K562 (cell line): ENCODE data around the gene ADGRL3. TPM values are rescaled to one million over a fixed set of nuclear protein-coding genes. Genes with fewer than 3 reads are reported as not detected.

ENCODE experiments used
- ATAC-seq: fragments of 200-7000 bp; cut with Tn5 transposase; 3 replicates; pipeline ENCODE4 v1.9.1; 2020; ENCODE audit warnings: moderate library complexity
- BruUV-seq: library from RNA; stranded (reverse); fragments of 400-500 nt; replicated peaks from 2 replicates; lab custom pipeline; 2021; lab: Mats Ljungman, UMichigan
- CTCF ChIA-PET: fragments of 300-600 bp; formaldehyde crosslinking; extraction: SDS; loops from one replicate; lab custom pipeline; 2021; ENCODE audit warnings: low intra/inter-chr PET ratio; lab: Yijun Ruan, JAX
- POLR2A ChIA-PET: fragments of 300-600, 350-650 bp; sonication (Branson Sonifier 250); formaldehyde crosslinking; extraction: SDS; loops from one replicate; lab custom pipeline; 2021; ENCODE audit warnings: antibody characterized with exemption, inconsistent platforms; lab: Yijun Ruan, JAX
- DNase-seq, 4 experiments: peaks; one replicate each; pipeline versions ENCODE4 v3.0.0 to v3.0.0-alpha.2; 2011 to 2018; ENCODE audit warnings: low spot score in 3 of 4, mixed read lengths in 3 of 4; ENCODE audit errors: extremely low read depth in 1 of 4
- FAIRE-seq: peaks from 2 replicates; lab custom pipeline; 2011; peaks lifted over from hg19 to GRCh38; lab: Jason Lieb, UNC
- H2AFZ ChIP-seq: 2 replicates; pipeline ENCODE4 v1.6.0; 2011; ENCODE audit warnings: low read depth, low read length, control low read depth, inconsistent platforms
- H3K27ac ChIP-seq: fragments of 200-600 bp; 3 replicates; pipeline ENCODE4 v1.8.0; 2011; ENCODE audit warnings: low read depth, mild to moderate bottlenecking, control low read depth, inconsistent platforms, low read length, moderate library complexity, mixed read lengths; ENCODE audit errors: extremely low read depth
- H3K27me3 ChIP-seq, 2 experiments: fragments of 300-600 bp in 1 of 2; 2 replicates in 1 of 2; 3 replicates in 1 of 2; pipeline versions ENCODE4 v1.6.0 to v1.8.0; 2011; ENCODE audit warnings: inconsistent platforms in 2 of 2, low read length in 2 of 2, mild to moderate bottlenecking in 1 of 2, mixed read lengths in 1 of 2, moderate library complexity in 1 of 2; ENCODE audit not compliant: control insufficient read depth in 2 of 2, insufficient read depth in 2 of 2
- H3K36me3 ChIP-seq: fragments of 300-600 bp; 3 replicates; pipeline ENCODE4 v1.8.0; 2011; ENCODE audit warnings: mild to moderate bottlenecking, low read length, inconsistent platforms; ENCODE audit not compliant: control insufficient read depth, insufficient read depth
- H3K4me1 ChIP-seq, 2 experiments: fragments of 200-600 bp in 1 of 2; replicated peaks in 1 of 2; 2 replicates in 1 of 2; 3 replicates in 1 of 2; pipeline versions ENCODE4 v1.5.1 to v1.8.0; 2011; ENCODE audit warnings: inconsistent platforms in 2 of 2, low read length in 2 of 2, mild to moderate bottlenecking in 1 of 2, mixed read lengths in 1 of 2, moderate library complexity in 1 of 2; ENCODE audit not compliant: control insufficient read depth in 2 of 2, insufficient read depth in 2 of 2
- H3K4me2 ChIP-seq: 2 replicates; pipeline ENCODE4 v1.6.1; 2011; ENCODE audit warnings: low read length, control low read depth, inconsistent platforms, mixed read lengths; ENCODE audit not compliant: insufficient read depth
- H3K4me3 ChIP-seq: fragments of 200-600 bp; sonication (generic), shearing (Covaris generic); 2 replicates; pipeline ENCODE4 v1.5.1; 2016; ENCODE audit warnings: control low read depth, inconsistent platforms
- H3K79me2 ChIP-seq: fragments of 200-600 bp; 3 replicates; pipeline ENCODE4 v1.8.0; 2011; ENCODE audit warnings: low read length, inconsistent platforms; ENCODE audit not compliant: control insufficient read depth, insufficient read depth
- H3K9ac ChIP-seq, 2 experiments: 2 replicates each; pipeline versions ENCODE4 v1.6.0 to v1.6.1; 2011; ENCODE audit warnings: low read depth in 2 of 2, low read length in 2 of 2, control low read depth in 1 of 2, inconsistent platforms in 1 of 2, mild to moderate bottlenecking in 1 of 2, mixed read lengths in 1 of 2; ENCODE audit not compliant: insufficient read depth in 1 of 2
- H3K9me1 ChIP-seq: one replicate; pipeline ENCODE4 v1.6.0; 2011; ENCODE audit warnings: inconsistent platforms, mild to moderate bottlenecking, low read length, moderate library complexity; ENCODE audit not compliant: control insufficient read depth, insufficient read depth
- H3K9me3 ChIP-seq: replicated peaks from 2 replicates; pipeline ENCODE4 v1.5.1; 2011; ENCODE audit warnings: low read depth, low read length, inconsistent platforms; ENCODE audit not compliant: control insufficient read depth, insufficient read depth
- H4K20me1 ChIP-seq: replicated peaks from 2 replicates; pipeline ENCODE4 v1.6.1; 2011; ENCODE audit warnings: low read length, inconsistent platforms, mixed read lengths; ENCODE audit not compliant: control insufficient read depth, insufficient read depth
- BMI1 ChIP-seq: fragments of 150-350 bp; IDR thresholded peaks from 2 replicates; pipeline ENCODE4 v1.6.1; 2014; ENCODE audit warnings: low read length
- ELF4 ChIP-seq: fragments of 450-650 bp; formaldehyde crosslinking; IDR thresholded peaks from 2 replicates; pipeline ENCODE4 v1.4.0; 2022; ENCODE audit warnings: missing genetic modification characterization
- GATAD2A ChIP-seq: fragments of 450-650 bp; IDR thresholded peaks from 2 replicates; pipeline ENCODE4 v1.6.1; 2017
- HNRNPLL ChIP-seq: fragments of 200-400 bp; formaldehyde crosslinking; IDR thresholded peaks from 2 replicates; pipeline ENCODE4 v1.6.1; 2017; ENCODE audit warnings: low read length, low read depth, mild to moderate bottlenecking; ENCODE audit not compliant: poor library complexity, severe bottlenecking
- NR2F6 ChIP-seq: fragments of 450-650 bp; formaldehyde crosslinking; IDR thresholded peaks from 2 replicates; pipeline ENCODE4 v1.4.0; 2020; ENCODE audit warnings: mild to moderate bottlenecking
- SMAD3 ChIP-seq: fragments of 450-650 bp; formaldehyde crosslinking; conservative IDR thresholded peaks from 2 replicates; pipeline ENCODE4 v1.4.0; 2020; ENCODE audit warnings: mild to moderate bottlenecking
- SMARCA4 ChIP-seq: fragments of 450-650 bp; IDR thresholded peaks from 2 replicates; pipeline ENCODE4 v1.6.1; 2016
- TAF7 ChIP-seq: fragments of 450-650 bp; IDR thresholded peaks from 2 replicates; pipeline ENCODE4 v1.6.1; 2016; ENCODE audit warnings: missing genetic modification characterization, missing compliant biosample characterization
- TFE3 ChIP-seq: fragments of 450-650 bp; formaldehyde crosslinking; IDR thresholded peaks from 2 replicates; pipeline ENCODE4 v1.4.0; 2020; ENCODE audit warnings: mild to moderate bottlenecking, mixed read lengths
- ZMIZ1 ChIP-seq, 2 experiments: fragments of 150-350 bp in 1 of 2; IDR thresholded peaks; 2 replicates each; pipeline ENCODE4 v1.6.1; 2012 to 2016; ENCODE audit warnings: low read depth in 2 of 2, low read length in 2 of 2, mild to moderate bottlenecking in 1 of 2, moderate library complexity in 1 of 2
- ZNF197 ChIP-seq: fragments of 200-800 bp; sonication (Bioruptor generic); IDR thresholded peaks from 2 replicates; pipeline ENCODE4 v1.6.1; 2016; ENCODE audit warnings: low read depth, missing genetic modification characterization, missing compliant biosample characterization
- ZNF280B ChIP-seq: fragments of 250-450 bp; sonication (Bioruptor Pico); IDR thresholded peaks from 2 replicates; pipeline ENCODE4 v1.5.1; 2021; ENCODE audit warnings: mild to moderate bottlenecking
- ZNF561 ChIP-seq: fragments of 450-650 bp; formaldehyde crosslinking; conservative IDR thresholded peaks from 2 replicates; pipeline ENCODE4 v1.4.0; 2020; ENCODE audit warnings: mild to moderate bottlenecking, moderate library complexity
- ZNF77 ChIP-seq: fragments of 250-450 bp; sonication (Bioruptor Pico); IDR thresholded peaks from 2 replicates; pipeline ENCODE4 v1.5.0; 2020
- ZNF785 ChIP-seq: fragments of 250-450 bp; sonication (Bioruptor Pico); IDR thresholded peaks from 2 replicates; pipeline ENCODE4 v1.4.0; 2020; ENCODE audit warnings: mild to moderate bottlenecking
- in situ Hi-C: fragments of 300-500 bp; cut with MboI; formaldehyde crosslinking; loops from 4 replicates; pipeline ENCODE4 v1.15.0; 2018; ENCODE audit warnings: inconsistent platforms, mixed read lengths
- intact Hi-C: fragments of 100-400 bp; cut with micrococcal nuclease; formaldehyde crosslinking; loops from 2 replicates; pipeline ENCODE4 v1.14.2; 2022
- polyA plus RNA-seq, 8 experiments: library from polyadenylated mRNA; depleted of rRNA in 4 of 8; stranded (reverse) in 5 of 8; unstranded in 3 of 8; fragments of >200 nt; fragmentation: Nextera tagmentation in 2 of 8; fragmentation: Illumina TruSeq in 1 of 8; extraction: Ambion mirVana in 2 of 8; extraction: Trizol in 1 of 8; gene quantifications; 2 replicates each; pipeline versions ENCODE4 v1.2.1 to v1.2.3, GENCODE V29; 2011 to 2014; ENCODE audit warnings: inconsistent platforms in 1 of 8, missing spikeins in 1 of 8
- total RNA-seq, 7 experiments: library from RNA; depleted of rRNA in 6 of 7; stranded (reverse); fragments of >200 nt in 6 of 7; fragmentation: Illumina TruSeq in 2 of 7; extraction: Trizol in 2 of 7; gene quantifications; 2 replicates each; pipeline versions ENCODE4 v1.2.1 to v1.2.3, GENCODE V29; 2011 to 2021; ENCODE audit warnings: low replicate concordance in 1 of 7
- TF ChIP-seq, protein P1 (sequence below): fragments of 450-650 bp; formaldehyde crosslinking; IDR thresholded peaks from 2 replicates; pipeline ENCODE4 v1.4.0; 2020; ENCODE audit warnings: mild to moderate bottlenecking, moderate library complexity

Gene ADGRL3
- total and polyA plus RNA-seq, 9 of the 15 experiments (the other 6 are each of a cell fraction or from before 2014, with no cell fraction given): 0.03 to 0.14 (median 0.04) TPM; not detected in 2

DNA sequence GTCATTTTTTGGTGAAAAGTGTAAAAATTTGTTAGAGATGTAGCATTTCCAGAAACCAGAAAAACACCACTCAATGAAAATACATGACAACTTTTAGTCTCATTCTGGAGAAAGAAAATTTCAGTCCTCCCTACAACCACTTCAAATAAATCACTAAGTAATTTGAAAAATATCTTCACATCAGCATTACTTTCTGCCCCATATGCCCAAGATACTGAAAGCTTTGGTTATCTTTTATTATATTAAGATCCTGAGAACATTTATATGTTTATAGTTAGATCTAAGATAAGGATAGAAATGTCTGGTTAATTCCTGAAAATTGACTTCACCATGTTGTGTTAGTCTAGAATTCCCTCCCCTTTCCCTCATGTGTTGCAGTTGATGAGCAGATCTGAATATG is 119.0 kb downstream of the ADGRL3 start:
- Histone ChIP-seq H3K27ac (no peak overlapping the region), H3K9ac (no peak overlapping the region), H3K36me3 (no peaks in the 10 kb centered on the region), H3K4me1 (no peaks in the 10 kb centered on the region), H3K27me3 (no peaks in the 10 kb centered on the region), H3K79me2 (no peaks in the 10 kb centered on the region), H3K9me1 (no peaks in the 10 kb centered on the region), H3K9me3 (no peaks in the 10 kb centered on the region), H4K20me1 (no peaks in the 10 kb centered on the region), H2AFZ (no peak overlapping the region), H3K4me2 (no peak overlapping the region), H3K4me3 (no peak overlapping the region)
- ChIA-PET CTCF (no interaction called here), POLR2A (no interaction called here)
- DNase-seq: no peak
- in situ Hi-C loops (no loop called here), intact Hi-C loops (no loop called here)
- BruUV-seq: no TSS peak
- no peak for ATAC-seq
- FAIRE-seq: no peak
- no peak for TF ChIP-seq BMI1
- no peak for TF ChIP-seq GATAD2A
- TF ChIP-seq, protein P1, sequence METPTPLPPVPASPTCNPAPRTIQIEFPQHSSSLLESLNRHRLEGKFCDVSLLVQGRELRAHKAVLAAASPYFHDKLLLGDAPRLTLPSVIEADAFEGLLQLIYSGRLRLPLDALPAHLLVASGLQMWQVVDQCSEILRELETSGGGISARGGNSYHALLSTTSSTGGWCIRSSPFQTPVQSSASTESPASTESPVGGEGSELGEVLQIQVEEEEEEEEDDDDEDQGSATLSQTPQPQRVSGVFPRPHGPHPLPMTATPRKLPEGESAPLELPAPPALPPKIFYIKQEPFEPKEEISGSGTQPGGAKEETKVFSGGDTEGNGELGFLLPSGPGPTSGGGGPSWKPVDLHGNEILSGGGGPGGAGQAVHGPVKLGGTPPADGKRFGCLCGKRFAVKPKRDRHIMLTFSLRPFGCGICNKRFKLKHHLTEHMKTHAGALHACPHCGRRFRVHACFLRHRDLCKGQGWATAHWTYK (CRISPR knock-in tag): no peak
- no peak for TF ChIP-seq ZNF197 (CRISPR knock-in tag)
- no peak for TF ChIP-seq ZNF77 (CRISPR knock-in tag)
- no peak for TF ChIP-seq TAF7 (tag)
- TF ChIP-seq NR2F6 (CRISPR knock-in tag): no peak
- TF ChIP-seq TFE3 (CRISPR knock-in tag): no peak
- no peak for TF ChIP-seq ZNF785
- no peak for TF ChIP-seq SMARCA4
- no peak for TF ChIP-seq HNRNPLL
- no peak for TF ChIP-seq ZNF561 (CRISPR knock-in tag)
- no peak for TF ChIP-seq ZNF280B (CRISPR knock-in tag)
- no peak for TF ChIP-seq ELF4
- TF ChIP-seq ZMIZ1 (IDR thresholded peaks at IDR 0.05; ENCODE audit: low read depth in 2 of 2, low read length in 2 of 2): no peak
- no peak for TF ChIP-seq SMAD3 (CRISPR knock-in tag)
